Esophagus squamous epithelium (tissue), 5 donors: Measurements from ENCODE around the gene HMGB1. TPM values are rescaled to one million over a fixed set of nuclear protein-coding genes. Genes with fewer than 3 reads are reported as not detected.

ENCODE experiments used
- DNase-seq: peaks from one replicate; lab custom pipeline; 2025; lab: John Stamatoyannopoulos, UW
- H3K27ac ChIP-seq, 4 donors: fragments of 200-600 bp; sonication (generic); one replicate each; pipeline ENCODE4 v1.5.1; 2016 to 2019; ENCODE audit warnings: mild to moderate bottlenecking in 1 of 4
- H3K27me3 ChIP-seq, 4 donors: fragments of 200-600 bp; sonication (generic); 1 replicate in 3 of 4; 2 replicates in 1 of 4; pipeline versions ENCODE4 v1.5.1 to v1.6.0; 2017 to 2021; ENCODE audit warnings: antibody characterized with exemption in 1 of 4
- H3K36me3 ChIP-seq, 3 donors: fragments of 200-600 bp; sonication (generic); one replicate each; pipeline ENCODE4 v1.5.1; 2016 to 2019
- H3K4me1 ChIP-seq, 3 donors: fragments of 200-600 bp; sonication (generic); one replicate each; pipeline ENCODE4 v1.5.1; 2017 to 2019
- H3K4me3 ChIP-seq, 4 donors: fragments of 200-600 bp; sonication (generic); 1 replicate in 3 of 4; 2 replicates in 1 of 4; pipeline ENCODE4 v1.5.1; 2016 to 2019; ENCODE audit warnings: mild to moderate bottlenecking in 2 of 4, moderate library complexity in 1 of 4
- H3K9me3 ChIP-seq, 3 donors: fragments of 200-600 bp; sonication (generic); one replicate each; pipeline ENCODE4 v1.5.1; 2016 to 2019
- CTCF ChIP-seq, 6 experiments: fragments of 450-650 bp in 4 of 6; fragments of 200-600 bp in 2 of 6; sonication (generic) in 2 of 6; IDR thresholded peaks; one replicate each; pipeline ENCODE4 v1.5.1; 2016 to 2019; ENCODE audit warnings: antibody characterized with exemption in 6 of 6, mild to moderate bottlenecking in 4 of 6, moderate library complexity in 4 of 6
- POLR2A ChIP-seq, 4 donors: fragments of 450-650 bp; IDR thresholded peaks; one replicate each; pipeline ENCODE4 v1.6.1; 2017; ENCODE audit warnings: antibody characterized with exemption in 4 of 4, mild to moderate bottlenecking in 4 of 4, moderate library complexity in 3 of 4
- WGBS, 2 donors: methylation state at CpG; one replicate each; pipeline ENCODE4 v1.1.5; 2018; 5-methylcytosine and 5-hydroxymethylcytosine counted together
- intact Hi-C: fragments of 100-400 bp; cut with DNase I; formaldehyde crosslinking; loops from one replicate; pipeline ENCODE4 v1.15.0; 2022
- total RNA-seq, 4 donors: library from RNA; depleted of rRNA; stranded (reverse); fragments of >200 nt; gene quantifications; one replicate each; pipeline ENCODE4 v1.1.0, GENCODE V29; 2016
- donor health status: DM: yes; HTN: yes; CAD: no.

The HMGB1 gene
- total RNA-seq, 4 donors from 2014 or later: 189 to 446 (median 280) TPM

GRCh38 chr13:30504081-30504480 is 38.3 kb upstream of the HMGB1 start:
- H3K4me1 ChIP-seq: no peaks in the 10 kb centered on the region
- H3K27me3 ChIP-seq: no peaks in the 10 kb centered on the region
- no peaks in the 10 kb centered on the region for H3K9me3 ChIP-seq
- no peak for DNase-seq
- intact Hi-C loops: no loop called here
- H3K36me3 ChIP-seq: no peaks in the 10 kb centered on the region
- WGBS, 2 donors: 74 to 78% methylated on average over 1 of the region's 1 CpG
- no peak overlapping the region for H3K27ac ChIP-seq
- no peak for TF ChIP-seq POLR2A (IDR thresholded peaks at IDR 0.05)
- TF ChIP-seq CTCF (IDR thresholded peaks at IDR 0.05): no peak
- H3K4me3 ChIP-seq: no peak overlapping the region

- no peaks in the 10 kb centered on the region for H3K9me3 ChIP-seq
- DNase-seq: no peak
- H3K36me3 ChIP-seq: no peaks in the 10 kb centered on the region
- H3K27me3 ChIP-seq: no peaks in the 10 kb centered on the region
- TF ChIP-seq POLR2A (IDR thresholded peaks at IDR 0.05): no peak
- TF ChIP-seq CTCF (IDR thresholded peaks at IDR 0.05): no peak
- H3K4me3 ChIP-seq: no peak overlapping the region
- intact Hi-C loops: no loop called here
- H3K4me1 ChIP-seq: no peaks in the 10 kb centered on the region
- H3K27ac ChIP-seq: no peak overlapping the region
- 71 to 87% methylated on average over 2 of the region's 2 CpGs for WGBS, 2 donors
Observed at GRCh38 chr13:30502237-30502636, 36.5 kb upstream of the HMGB1 start.

- WGBS, 2 donors: 52 to 87% methylated on average over 3 of the region's 3 CpGs
- Histone ChIP-seq H3K27ac (no peak overlapping the region), H3K4me1 (no peaks in the 10 kb centered on the region), H3K27me3 (no peaks in the 10 kb centered on the region), H3K4me3 (no peak overlapping the region), H3K36me3 (no peaks in the 10 kb centered on the region), H3K9me3 (no peaks in the 10 kb centered on the region)
- intact Hi-C loops: no loop called here
- DNase-seq: no peak
- TF ChIP-seq POLR2A (IDR thresholded peaks at IDR 0.05) (no peak), CTCF (IDR thresholded peaks at IDR 0.05) (no peak)
Observed at GRCh38 chr13:30499338-30499737, 33.6 kb upstream of the HMGB1 start.

- no peaks in the 10 kb centered on the region for H3K27me3 ChIP-seq
- H3K27ac ChIP-seq: no peak overlapping the region
- intact Hi-C loops: no loop called here
- no peak for TF ChIP-seq POLR2A (IDR thresholded peaks at IDR 0.05)
- TF ChIP-seq CTCF (IDR thresholded peaks at IDR 0.05): no peak
- H3K36me3 ChIP-seq: no peaks in the 10 kb centered on the region
- WGBS, 2 donors: 95% methylated on average over 2 of the region's 2 CpGs
- DNase-seq: no peak
- no peaks in the 10 kb centered on the region for H3K4me1 ChIP-seq
- no peak overlapping the region for H3K4me3 ChIP-seq
- H3K9me3 ChIP-seq: no peaks in the 10 kb centered on the region
Observed at GRCh38 chr13:30496147-30496546, 30.4 kb upstream of the HMGB1 start.

- Histone ChIP-seq H3K4me1 (no peaks in the 10 kb centered on the region), H3K36me3 (no peaks in the 10 kb centered on the region), H3K9me3 (no peaks in the 10 kb centered on the region), H3K27ac (no peak overlapping the region), H3K27me3 (no peaks in the 10 kb centered on the region), H3K4me3 (no peak overlapping the region)
- 50 to 79% methylated on average over 2 of the region's 2 CpGs for WGBS, 2 donors
- intact Hi-C loops: no loop called here
- TF ChIP-seq CTCF (IDR thresholded peaks at IDR 0.05): no peak
- no peak for TF ChIP-seq POLR2A (IDR thresholded peaks at IDR 0.05)
- no peak for DNase-seq
Observed at GRCh38 chr13:30495746-30496145, 30.0 kb upstream of the HMGB1 start.
